Measurements from ENCODE around the gene MT1E. TPM values are rescaled to one million over a fixed set of nuclear protein-coding genes. Genes with fewer than 3 reads are reported as not detected.

Gene MT1E
- total and polyA plus RNA-seq, 2 of the 8 experiments (the other 6 are each of a cell fraction or from before 2014, with no cell fraction given): 7.9 to 117 TPM

DNA sequence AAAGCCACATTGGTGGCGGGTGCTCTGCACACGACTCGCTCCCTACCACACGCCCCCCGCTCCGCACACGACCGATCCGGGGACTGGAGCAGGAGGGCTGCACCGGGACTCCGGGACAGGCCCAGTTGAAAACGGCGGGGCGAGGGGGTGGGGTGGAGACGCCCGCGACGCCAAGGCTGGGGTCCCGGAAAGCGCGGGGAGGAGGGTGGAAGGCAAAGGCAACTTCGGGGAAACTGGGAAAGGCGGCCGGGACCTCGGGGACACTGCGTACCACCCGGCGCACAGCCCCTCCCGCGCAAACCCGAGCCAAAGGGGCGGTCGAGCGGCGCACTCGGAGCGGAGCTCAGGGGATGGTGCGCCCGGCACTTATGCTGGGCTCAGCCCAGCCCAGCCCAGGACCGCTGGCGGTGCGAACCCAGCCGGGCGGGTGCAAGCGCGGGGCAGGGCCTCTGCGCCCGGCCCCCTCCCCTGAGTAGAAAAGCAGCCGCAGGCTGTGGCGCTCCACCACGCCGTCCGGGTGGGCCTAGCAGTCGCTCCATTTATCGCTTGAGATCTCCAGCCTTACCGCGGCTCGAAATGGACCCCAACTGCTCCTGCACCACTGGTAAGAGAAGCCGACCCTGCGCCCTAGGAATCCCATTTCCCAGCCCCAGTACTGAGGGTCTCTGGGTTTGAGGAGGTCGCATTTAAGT, 6.7 kb downstream of the MT1E start, which contains the start of gene MT1M:
Gene MT1M, plus strand, starts transcription at position 504 of the 692 bp plus-strand sequence. Its CDS starts 73 bp downstream, at position 577.
- no peak for FAIRE-seq
- TF ChIP-seq BRCA1 (IDR thresholded peaks at IDR 0.05; ENCODE audit: low read depth, low read length) (no peak), BCL11A (IDR thresholded peaks at IDR 0.05; ENCODE audit: low read depth in 2 of 2, low read length in 2 of 2) (no peak), MAFK (IDR thresholded peaks at IDR 0.05; ENCODE audit: low read depth, low read length) (no peak), EZH2 (IDR thresholded peaks at IDR 0.05; ENCODE audit: low read depth, low read length, severe bottlenecking) (peak; percentile 95), TAF1 (IDR thresholded peaks at IDR 0.05; ENCODE audit: low read depth, low read length) (no peak), NRF1 (IDR thresholded peaks at IDR 0.05; ENCODE audit: low read depth, low read length) (no peak), RNF2 (IDR thresholded peaks at IDR 0.05; ENCODE audit: borderline replicate concordance, low read depth, low read length, missing control alignments, poor library complexity, severe bottlenecking) (no peak), JUND (IDR thresholded peaks at IDR 0.05; ENCODE audit: low read length) (no peak), SUZ12 (IDR thresholded peaks at IDR 0.05; ENCODE audit: low read length) (peak; percentile 94), ASH2L (IDR thresholded peaks at IDR 0.05; ENCODE audit: low read length) (peak; percentile 40)
- TF ChIP-seq, protein P1, sequence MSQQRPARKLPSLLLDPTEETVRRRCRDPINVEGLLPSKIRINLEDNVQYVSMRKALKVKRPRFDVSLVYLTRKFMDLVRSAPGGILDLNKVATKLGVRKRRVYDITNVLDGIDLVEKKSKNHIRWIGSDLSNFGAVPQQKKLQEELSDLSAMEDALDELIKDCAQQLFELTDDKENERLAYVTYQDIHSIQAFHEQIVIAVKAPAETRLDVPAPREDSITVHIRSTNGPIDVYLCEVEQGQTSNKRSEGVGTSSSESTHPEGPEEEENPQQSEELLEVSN (IDR thresholded peaks at IDR 0.05): no peak

More for the DNA sequence above, 6.7 kb downstream of the MT1E start, which contains the start of gene MT1M:
- Histone ChIP-seq H2BK20ac (ENCODE audit: low read length) (no peak within 1 kb of the TSS; the same call in 1 of the 2 replicates), H2BK12ac (ENCODE audit: low read depth, low read length) (no peak within 1 kb of the TSS), H2BK15ac (ENCODE audit: low read length) (no peak within 1 kb of the TSS; the same call in 1 of the 2 replicates), H3K4me1 (replicated peaks in 1 of 4; ENCODE audit: control insufficient read depth in 3 of 4, insufficient read depth in 4 of 4, low read length in 3 of 4) (peaks cover 0 to 12% (median 5%) of the 10 kb centered on the region in 4 experiments; a peak in 6 of 7 replicates), H2AFZ (ENCODE audit: low read length) (no peak within 1 kb of the TSS), H4K20me1 (replicated peaks in 1 of 2; ENCODE audit: control insufficient read depth in 1 of 2, insufficient read depth in 2 of 2, low read length in 2 of 2) (peaks cover 14 to 28% of the 10 kb centered on the region in 2 experiments), H3K4me2 (ENCODE audit: insufficient read depth in 1 of 2, low read depth in 2 of 2, low read length in 2 of 2) (peak within 1 kb of the TSS; percentile 68 to 72), H3K27me3 (replicated peaks in 1 of 4; ENCODE audit: control insufficient read depth in 3 of 4, extremely low read depth in 1 of 4, insufficient read depth in 3 of 4, low read length in 3 of 4) (peaks cover 87 to 98% (median 96%) of the 10 kb centered on the region in 4 experiments), H3K4me3 (ENCODE audit: extremely low read depth in 1 of 4, insufficient read depth in 2 of 4, low read depth in 3 of 4, low read length in 4 of 4) (peak within 1 kb of the TSS; percentile 22 to 56 (median 32); a peak in 6 of 8 replicates), H3K79me2 (ENCODE audit: control insufficient read depth in 1 of 2, insufficient read depth in 2 of 2, low read length in 2 of 2) (no peaks in the 10 kb centered on the region), H3K23ac (ENCODE audit: insufficient read length) (no peak within 1 kb of the TSS), H4K5ac (ENCODE audit: insufficient read length, low read depth, low read length) (no peak within 1 kb of the TSS), H3K14ac (ENCODE audit: insufficient read length) (no peak within 1 kb of the TSS), H3K79me1 (ENCODE audit: low read depth, low read length) (no peaks in the 10 kb centered on the region), H3K56ac (replicated peaks; ENCODE audit: insufficient read length, low read depth, low read length) (no peak within 1 kb of the TSS), H3K18ac (ENCODE audit: extremely low read depth, low read length) (peak within 1 kb of the TSS; percentile 62), H2AK5ac (ENCODE audit: low read depth, low read length) (no peak within 1 kb of the TSS), H3K23me2 (ENCODE audit: low read depth, low read length) (peaks cover 4% of the 10 kb centered on the region; the same call in 1 of the 2 replicates), H2BK120ac (replicated peaks; ENCODE audit: low read depth, low read length) (no peak within 1 kb of the TSS), H3K4ac (replicated peaks; ENCODE audit: insufficient read length, low read depth, low read length) (no peak within 1 kb of the TSS), H3K36me3 (ENCODE audit: control insufficient read depth in 2 of 4, insufficient read depth in 4 of 4, low read length in 3 of 4) (no peaks in the 10 kb centered on the region; a peak in 1 of 8 replicates), H3K27ac (ENCODE audit: low read depth, low read length) (no peak within 1 kb of the TSS), H3K9ac (replicated peaks in 1 of 4; ENCODE audit: extremely low read depth in 1 of 4, low read depth in 3 of 4, low read length in 3 of 4) (no peak within 1 kb of the TSS), H4K91ac (replicated peaks; ENCODE audit: insufficient read length, low read length) (no peak within 1 kb of the TSS), H2BK5ac (ENCODE audit: low read depth, low read length) (peak within 1 kb of the TSS; percentile 44; the same call in 1 of the 2 replicates), H3K9me3 (ENCODE audit: insufficient read depth in 2 of 2, low read depth in 1 of 2, low read length in 1 of 2) (no peaks in the 10 kb centered on the region), H4K8ac (ENCODE audit: extremely low read depth, insufficient read depth, low read length) (no peak within 1 kb of the TSS)
- 1% methylated on average over 39 of the region's 61 CpGs; no CpG with 5 or more reads in 1 of the 2 experiments for WGBS, 2 experiments (ENCODE audit: extremely low coverage in 1 of 2, insufficient coverage in 1 of 2, insufficient read length in 1 of 2, insufficient replicate concordance in 2 of 2, low coverage in 1 of 2, low lambda C conversion rate in 2 of 2, missing lambda C conversion rate in 1 of 2)
- POLR2A ChIA-PET (ENCODE audit: partially characterized antibody): interaction anchor here (0.6 to 2.2 kb wide), 4 partner anchors 10 to 41 kb away, joined by 3 to 8 read pairs (median 4); partner anchors contain the start of genes MT1G and MT1H
- CTCF ChIA-PET (ENCODE audit: partially characterized antibody): interaction anchor here (1.0 to 3.1 kb wide), 4 partner anchors 14 to 70 kb away, joined by 3 to 12 read pairs (median 4); no protein-coding TSS in a partner anchor
- DNase-seq (ENCODE audit: low read depth in 1 of 2, low spot score in 2 of 2): peak in 1 of 2 experiments; percentile 75
